CD14-positive monocyte (primary cell): Measurements from ENCODE around the gene CBLN1. TPM values are rescaled to one million over a fixed set of nuclear protein-coding genes. Genes with fewer than 3 reads are reported as not detected.

Experiments
- DNase-seq, 3 donors: peaks; one replicate each; pipeline ENCODE4 v3.0.0-alpha.2; 2011 to 2022
- H2AFZ ChIP-seq: 2 replicates; pipeline ENCODE4 v1.6.0; 2012; ENCODE audit warnings: mild to moderate bottlenecking, low read depth, low read length, inconsistent platforms; ENCODE audit not compliant: insufficient read depth, poor library complexity, severe bottlenecking
- H3K27ac ChIP-seq, 2 donors: 1 replicate in 1 of 2; 2 replicates in 1 of 2; pipeline ENCODE4 v1.5.1; 2012 to 2013; ENCODE audit warnings: low read length in 2 of 2, control low read depth in 1 of 2, inconsistent platforms in 1 of 2, low read depth in 1 of 2, mild to moderate bottlenecking in 1 of 2
- H3K27me3 ChIP-seq, 2 donors: one replicate each; pipeline versions ENCODE4 v1.6.0 to v1.6.1; 2011 to 2013; ENCODE audit warnings: low read length in 2 of 2; ENCODE audit not compliant: control insufficient read depth in 2 of 2, insufficient read depth in 2 of 2
- H3K36me3 ChIP-seq, 2 donors: replicated peaks in 1 of 2; 1 replicate in 1 of 2; 2 replicates in 1 of 2; pipeline versions ENCODE4 v1.5.1 to v1.6.1; 2012 to 2013; ENCODE audit warnings: low read length in 2 of 2, control low read depth in 1 of 2, inconsistent platforms in 1 of 2, mild to moderate bottlenecking in 1 of 2; ENCODE audit not compliant: insufficient read depth in 2 of 2, control insufficient read depth in 1 of 2
- H3K4me1 ChIP-seq, 2 donors: 1 replicate in 1 of 2; 2 replicates in 1 of 2; pipeline versions ENCODE4 v1.5.1 to v1.6.1; 2012 to 2013; ENCODE audit warnings: low read length in 2 of 2, control low read depth in 1 of 2, inconsistent platforms in 1 of 2, mild to moderate bottlenecking in 1 of 2, moderate library complexity in 1 of 2; ENCODE audit not compliant: insufficient read depth in 2 of 2, control insufficient read depth in 1 of 2
- H3K4me2 ChIP-seq: replicated peaks from 2 replicates; pipeline ENCODE3; 2012; ENCODE audit warnings: low read length, moderate library complexity, mild to moderate bottlenecking; ENCODE audit not compliant: poor library complexity, severe bottlenecking; ENCODE audit errors: extremely low read depth
- H3K4me3 ChIP-seq, 3 experiments: fragments of 200-600 bp in 1 of 3; sonication (generic) in 1 of 3; replicated peaks in 1 of 3; 1 replicate in 2 of 3; 2 replicates in 1 of 3; pipeline ENCODE4 v1.5.1; 2011 to 2013; ENCODE audit warnings: low read length in 3 of 3, mild to moderate bottlenecking in 3 of 3, control low read depth in 2 of 3, low read depth in 2 of 3, inconsistent platforms in 1 of 3, moderate library complexity in 1 of 3
- H3K79me2 ChIP-seq: 2 replicates; pipeline ENCODE4 v1.6.0; 2012; ENCODE audit warnings: mild to moderate bottlenecking, control low read depth, inconsistent platforms, low read length, moderate library complexity; ENCODE audit not compliant: insufficient read depth
- H3K9ac ChIP-seq: 2 replicates; pipeline ENCODE4 v1.6.0; 2017; ENCODE audit warnings: low read length, mild to moderate bottlenecking; ENCODE audit not compliant: insufficient read depth, poor library complexity, severe bottlenecking
- H3K9me3 ChIP-seq, 2 donors: replicated peaks in 1 of 2; 1 replicate in 1 of 2; 2 replicates in 1 of 2; pipeline versions ENCODE4 v1.5.1 to v1.6.1; 2012 to 2013; ENCODE audit warnings: low read length in 2 of 2, control low read depth in 1 of 2; ENCODE audit not compliant: control insufficient read depth in 1 of 2, insufficient read depth in 1 of 2
- H4K20me1 ChIP-seq: 2 replicates; pipeline ENCODE4 v1.6.0; 2012; ENCODE audit warnings: mild to moderate bottlenecking, low read length, control low read depth, moderate library complexity; ENCODE audit not compliant: insufficient read depth
- H3K27ac Mint-ChIP-seq, 7 donors: one replicate each; pipeline ENCODE4 v1.8.0; 2020; ENCODE audit warnings: mild to moderate bottlenecking in 7 of 7, mixed read lengths in 7 of 7, moderate library complexity in 6 of 7, inconsistent platforms in 2 of 7
- H3K27me3 Mint-ChIP-seq, 3 donors: one replicate each; pipeline ENCODE4 v1.8.0; 2021 to 2022; ENCODE audit warnings: low read depth in 3 of 3, mild to moderate bottlenecking in 3 of 3, mixed read lengths in 3 of 3, moderate library complexity in 3 of 3, inconsistent platforms in 1 of 3
- H3K36me3 Mint-ChIP-seq, 2 donors: one replicate each; pipeline ENCODE4 v1.8.0; 2020; ENCODE audit warnings: mixed read lengths in 2 of 2, inconsistent platforms in 1 of 2, mild to moderate bottlenecking in 1 of 2
- H3K4me1 Mint-ChIP-seq: one replicate; pipeline ENCODE4 v1.8.0; 2020; ENCODE audit warnings: mild to moderate bottlenecking, mixed read lengths
- H3K4me3 Mint-ChIP-seq, 2 donors: one replicate each; pipeline ENCODE4 v1.8.0; 2020; ENCODE audit warnings: mild to moderate bottlenecking in 2 of 2, mixed read lengths in 2 of 2, moderate library complexity in 1 of 2
- H3K9me3 Mint-ChIP-seq, 7 donors: one replicate each; pipeline ENCODE4 v1.8.0; 2020 to 2022; ENCODE audit warnings: mixed read lengths in 7 of 7, mild to moderate bottlenecking in 6 of 7, moderate library complexity in 6 of 7, inconsistent platforms in 2 of 7
- WGBS: methylation state at CpG from one replicate; pipeline ENCODE4 v1.1.5; 2013; ENCODE audit warnings: missing lambda C conversion rate; ENCODE audit not compliant: insufficient coverage; 5-methylcytosine and 5-hydroxymethylcytosine counted together
- intact Hi-C, 2 donors: fragments of 100-400 bp; cut with micrococcal nuclease; formaldehyde crosslinking; loops; one replicate each; pipeline versions ENCODE4 v1.15.0 to v1.15.1; 2023
- polyA plus RNA-seq, 3 donors: library from polyadenylated mRNA; depleted of rRNA in 1 of 3; unstranded in 2 of 3; stranded (reverse) in 1 of 3; fragments of 300-500 nt in 2 of 3; fragments of >200 nt in 1 of 3; fragmentation: Illumina TruSeq in 2 of 3; gene quantifications; 1 replicate in 2 of 3; 2 replicates in 1 of 3; pipeline ENCODE4 v1.2.3, GENCODE V29; 2012 to 2021
- TF ChIP-seq, protein P1 (sequence below): fragments of 200-600 bp; IDR thresholded peaks from one replicate; pipeline ENCODE4 v1.8.0; 2022; ENCODE audit warnings: antibody characterized with exemption, mild to moderate bottlenecking

Gene CBLN1
- polyA plus RNA-seq, 3 donors = not detected

GRCh38 chr16:49273771-49274170 lies 7.9 kb downstream of the CBLN1 start:
- WGBS = no CpG with 5 or more reads among the region's 3 CpGs
- no peaks in the 10 kb centered on the region for H3K4me1 Mint-ChIP-seq
- Histone ChIP-seq H3K4me2 (no peak overlapping the region), H4K20me1 (no peaks in the 10 kb centered on the region), H3K4me1 (no peaks in the 10 kb centered on the region), H2AFZ (no peak overlapping the region), H3K27ac (no peak overlapping the region), H3K9ac (no peak overlapping the region), H3K27me3 (peaks cover 54 to 64% of the 10 kb centered on the region in 2 donors), H3K4me3 (no peak overlapping the region), H3K79me2 (no peaks in the 10 kb centered on the region), H3K9me3 (peaks cover 0 to 14% of the 10 kb centered on the region in 2 donors), H3K36me3 (no peaks in the 10 kb centered on the region)
- TF ChIP-seq, protein P1, sequence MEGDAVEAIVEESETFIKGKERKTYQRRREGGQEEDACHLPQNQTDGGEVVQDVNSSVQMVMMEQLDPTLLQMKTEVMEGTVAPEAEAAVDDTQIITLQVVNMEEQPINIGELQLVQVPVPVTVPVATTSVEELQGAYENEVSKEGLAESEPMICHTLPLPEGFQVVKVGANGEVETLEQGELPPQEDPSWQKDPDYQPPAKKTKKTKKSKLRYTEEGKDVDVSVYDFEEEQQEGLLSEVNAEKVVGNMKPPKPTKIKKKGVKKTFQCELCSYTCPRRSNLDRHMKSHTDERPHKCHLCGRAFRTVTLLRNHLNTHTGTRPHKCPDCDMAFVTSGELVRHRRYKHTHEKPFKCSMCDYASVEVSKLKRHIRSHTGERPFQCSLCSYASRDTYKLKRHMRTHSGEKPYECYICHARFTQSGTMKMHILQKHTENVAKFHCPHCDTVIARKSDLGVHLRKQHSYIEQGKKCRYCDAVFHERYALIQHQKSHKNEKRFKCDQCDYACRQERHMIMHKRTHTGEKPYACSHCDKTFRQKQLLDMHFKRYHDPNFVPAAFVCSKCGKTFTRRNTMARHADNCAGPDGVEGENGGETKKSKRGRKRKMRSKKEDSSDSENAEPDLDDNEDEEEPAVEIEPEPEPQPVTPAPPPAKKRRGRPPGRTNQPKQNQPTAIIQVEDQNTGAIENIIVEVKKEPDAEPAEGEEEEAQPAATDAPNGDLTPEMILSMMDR = no peak
- peak overlapping the region in 1 of 2 donors; percentile 27 for H3K4me3 Mint-ChIP-seq
- peaks cover 0 to 23% (median 5%) of the 10 kb centered on the region in 7 donors for H3K9me3 Mint-ChIP-seq
- intact Hi-C loops = no loop called here
- H3K27me3 Mint-ChIP-seq = peaks cover 60 to 70% (median 64%) of the 10 kb centered on the region in 3 donors
- H3K36me3 Mint-ChIP-seq = no peaks in the 10 kb centered on the region
- DNase-seq = no peak
- no peak overlapping the region for H3K27ac Mint-ChIP-seq

GRCh38 chr16:49271363-49271762 lies 10.3 kb downstream of the CBLN1 start:
- DNase-seq = no peak
- Histone ChIP-seq H3K4me1 (no peaks in the 10 kb centered on the region), H3K9me3 (peaks cover 0 to 4% of the 10 kb centered on the region in 2 donors), H3K27me3 (peaks cover 31 to 40% of the 10 kb centered on the region in 2 donors), H3K79me2 (no peaks in the 10 kb centered on the region), H3K27ac (no peak overlapping the region), H3K4me2 (no peak overlapping the region), H4K20me1 (no peaks in the 10 kb centered on the region), H3K9ac (no peak overlapping the region), H3K4me3 (no peak overlapping the region), H3K36me3 (no peaks in the 10 kb centered on the region), H2AFZ (no peak overlapping the region)
- TF ChIP-seq, protein P1 = no peak
- Mint-ChIP-seq H3K36me3 (no peaks in the 10 kb centered on the region), H3K27me3 (peaks cover 37 to 50% (median 40%) of the 10 kb centered on the region in 3 donors), H3K27ac (no peak overlapping the region), H3K9me3 (peaks cover 0 to 11% (median 2%) of the 10 kb centered on the region in 7 donors), H3K4me1 (no peaks in the 10 kb centered on the region), H3K4me3 (no peak overlapping the region)
- intact Hi-C loops = no loop called here
- no CpG with 5 or more reads among the region's 3 CpGs for WGBS
